ENCODE results near the gene GPR176.

- TF ChIP-seq, protein P1, sequence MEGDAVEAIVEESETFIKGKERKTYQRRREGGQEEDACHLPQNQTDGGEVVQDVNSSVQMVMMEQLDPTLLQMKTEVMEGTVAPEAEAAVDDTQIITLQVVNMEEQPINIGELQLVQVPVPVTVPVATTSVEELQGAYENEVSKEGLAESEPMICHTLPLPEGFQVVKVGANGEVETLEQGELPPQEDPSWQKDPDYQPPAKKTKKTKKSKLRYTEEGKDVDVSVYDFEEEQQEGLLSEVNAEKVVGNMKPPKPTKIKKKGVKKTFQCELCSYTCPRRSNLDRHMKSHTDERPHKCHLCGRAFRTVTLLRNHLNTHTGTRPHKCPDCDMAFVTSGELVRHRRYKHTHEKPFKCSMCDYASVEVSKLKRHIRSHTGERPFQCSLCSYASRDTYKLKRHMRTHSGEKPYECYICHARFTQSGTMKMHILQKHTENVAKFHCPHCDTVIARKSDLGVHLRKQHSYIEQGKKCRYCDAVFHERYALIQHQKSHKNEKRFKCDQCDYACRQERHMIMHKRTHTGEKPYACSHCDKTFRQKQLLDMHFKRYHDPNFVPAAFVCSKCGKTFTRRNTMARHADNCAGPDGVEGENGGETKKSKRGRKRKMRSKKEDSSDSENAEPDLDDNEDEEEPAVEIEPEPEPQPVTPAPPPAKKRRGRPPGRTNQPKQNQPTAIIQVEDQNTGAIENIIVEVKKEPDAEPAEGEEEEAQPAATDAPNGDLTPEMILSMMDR (IDR thresholded peaks at IDR 0.05; ENCODE audit: poor library complexity) = no peak
- no peak for TF ChIP-seq EZH2phosphoT487 (IDR thresholded peaks at IDR 0.05; ENCODE audit: low read depth, severe bottlenecking, unreplicated experiment)
Measured at GRCh38 chr15:39851500-39852092, 68.5 kb downstream of the GPR176 start.
